Embryonic facial prominence (tissue), 1 donor: Measurements from ENCODE around the gene LRP1.

Experiments used
- DNase-seq: peaks from one replicate; pipeline ENCODE4 v3.0.0-alpha.2; 2016; ENCODE audit errors: extremely low spot score

LRP1 gene

GRCh38 chr12:57094208-57095160 lies 33.8 kb upstream of the LRP1 start:
- DNase-seq: no peak

GRCh38 chr12:57095440-57095839 lies 32.8 kb upstream of the LRP1 start:
- no peak for DNase-seq

GRCh38 chr12:57096099-57096572 lies 32.1 kb upstream of the LRP1 start:
- no peak for DNase-seq

- no peak for DNase-seq
These were observed 31.3 kb upstream of the LRP1 start for GRCh38 chr12:57096748-57097553.

- no peak for DNase-seq
These were observed 30.8 kb upstream of the LRP1 start for GRCh38 chr12:57097554-57097835.

- no peak for DNase-seq
These were observed 29.7 kb upstream of the LRP1 start for GRCh38 chr12:57098546-57098945.

GRCh38 chr12:57099047-57099714 lies 29.1 kb upstream of the LRP1 start:
- no peak for DNase-seq

GRCh38 chr12:57099766-57100165 lies 28.5 kb upstream of the LRP1 start:
- no peak for DNase-seq

GRCh38 chr12:57101892-57102695 lies 26.2 kb upstream of the LRP1 start:
- no peak for DNase-seq

GRCh38 chr12:57103856-57104255 lies 24.4 kb upstream of the LRP1 start:
- no peak for DNase-seq

- no peak for DNase-seq
These were observed 23.9 kb upstream of the LRP1 start for GRCh38 chr12:57104292-57104910.

- DNase-seq: no peak
These were observed 23.1 kb upstream of the LRP1 start for GRCh38 chr12:57105011-57105753.

- no peak for DNase-seq
These were observed 22.1 kb upstream of the LRP1 start for GRCh38 chr12:57106021-57106708.

- DNase-seq: no peak
These were observed 20.7 kb upstream of the LRP1 start for GRCh38 chr12:57107456-57108155.

- no peak for DNase-seq
These were observed 18.8 kb upstream of the LRP1 start for GRCh38 chr12:57109207-57110103.

GRCh38 chr12:57110104-57111030 lies 17.9 kb upstream of the LRP1 start:
- no peak for DNase-seq
